Stomach (tissue), 9 donors: ENCODE data around the gene NPL. TPM values are rescaled to one million over a fixed set of nuclear protein-coding genes. Genes with fewer than 3 reads are reported as not detected.

Experiments used
- DNase-seq, 2 donors: peaks; one replicate each; pipeline versions ENCODE4 v3.0.0 to v3.0.0-alpha.2; 2013 to 2019
- H3K27ac ChIP-seq, 5 donors: fragments of 200-600 bp in 4 of 5; sonication (generic) in 4 of 5; one replicate each; pipeline ENCODE4 v1.5.1; 2013 to 2019; ENCODE audit warnings: mild to moderate bottlenecking in 1 of 5, moderate library complexity in 1 of 5
- H3K27me3 ChIP-seq, 3 donors: fragments of 200-600 bp; sonication (generic); one replicate each; pipeline ENCODE4 v1.5.1; 2017 to 2019; ENCODE audit warnings: mixed run types in 1 of 3
- H3K36me3 ChIP-seq, 4 donors: fragments of 200-600 bp; sonication (generic); 1 replicate in 3 of 4; 2 replicates in 1 of 4; pipeline ENCODE4 v1.5.1; 2016 to 2019
- H3K4me1 ChIP-seq, 4 donors: fragments of 200-600 bp; sonication (generic); one replicate each; pipeline ENCODE4 v1.5.1; 2016 to 2019
- H3K4me3 ChIP-seq, 4 donors: fragments of 200-600 bp; sonication (generic) in 3 of 4; one replicate each; pipeline ENCODE4 v1.5.1; 2016 to 2019; ENCODE audit warnings: mild to moderate bottlenecking in 1 of 4
- H3K9me3 ChIP-seq, 4 donors: fragments of 200-600 bp; sonication (generic); one replicate each; pipeline ENCODE4 v1.5.1; 2016 to 2019
- CTCF ChIP-seq, 7 experiments: fragments of 450-650 bp in 4 of 7; fragments of 200-600 bp in 3 of 7; sonication (generic) in 3 of 7; IDR thresholded peaks; one replicate each; pipeline ENCODE4 v1.5.1; 2016 to 2019; ENCODE audit warnings: antibody characterized with exemption in 7 of 7, control low read depth in 2 of 7, mild to moderate bottlenecking in 1 of 7
- EP300 ChIP-seq: sonication (generic); formaldehyde crosslinking; IDR thresholded peaks from one replicate; pipeline ENCODE4 v1.6.1; 2017; ENCODE audit warnings: antibody characterized with exemption
- POLR2A ChIP-seq, 4 donors: fragments of 450-650 bp; IDR thresholded peaks; one replicate each; pipeline ENCODE4 v1.6.1; 2016; ENCODE audit warnings: antibody characterized with exemption in 4 of 4, control low read depth in 2 of 4, mild to moderate bottlenecking in 1 of 4, moderate library complexity in 1 of 4
- POLR2AphosphoS5 ChIP-seq, 3 donors: sonication (generic); formaldehyde crosslinking; IDR thresholded peaks; one replicate each; pipeline ENCODE4 v1.6.1; 2016; ENCODE audit warnings: antibody characterized with exemption in 3 of 3
- WGBS, 5 donors: extraction: QIAGEN DNeasy Blood & Tissue Kit in 3 of 5; methylation state at CpG; one replicate each; pipeline versions ENCODE4 v1.1.5 to v1.1.7; 2013 to 2018; 5-methylcytosine and 5-hydroxymethylcytosine counted together
- intact Hi-C: fragments of 100-400 bp; cut with DNase I; formaldehyde crosslinking; loops from one replicate; pipeline ENCODE4 v1.15.1; 2023; ENCODE audit warnings: low total_unique reads
- polyA plus RNA-seq, 3 donors: library from polyadenylated mRNA; stranded (reverse); fragments of 200-250 nt; gene quantifications; one replicate each; pipeline ENCODE4 v1.2.3, GENCODE V29; 2013
- total RNA-seq, 5 donors: library from RNA; depleted of rRNA; stranded (reverse); fragments of >200 nt; gene quantifications; one replicate each; pipeline versions ENCODE4 v1.1.0 to v1.2.3, GENCODE V29; 2014 to 2016
- donor health status: healthy with polysubstance abuse.
- donor health status: Bipolar disorder and iron deficiency.
- donor health status: healthy.

Gene NPL
- total and polyA plus RNA-seq, 8 donors, result 0.45 to 48.5 (median 6.0) TPM

- TF ChIP-seq CTCF (IDR thresholded peaks at IDR 0.05), result no peak
- no peak for TF ChIP-seq POLR2A (IDR thresholded peaks at IDR 0.05)
- TF ChIP-seq EP300, result no peak
- no peak for TF ChIP-seq POLR2AphosphoS5 (IDR thresholded peaks at IDR 0.05)
- 82 to 96% (median 88%) methylated on average over 4 of the region's 4 CpGs for WGBS, 5 donors
- no peak for DNase-seq
- H3K9me3 ChIP-seq, result no peaks in the 10 kb centered on the region
- no peaks in the 10 kb centered on the region for H3K27me3 ChIP-seq
- no peak overlapping the region for H3K27ac ChIP-seq
- no peak overlapping the region for H3K4me3 ChIP-seq
- no peaks in the 10 kb centered on the region for H3K4me1 ChIP-seq
- intact Hi-C loops, result no loop called here
- peaks cover 0 to 67% (median 53%) of the 10 kb centered on the region in 4 donors for H3K36me3 ChIP-seq
These were observed 22.6 kb downstream of the NPL start for GRCh38 chr1:182811975-182812722.

- whole genome bisulfite sequencing, 5 donors, result 82 to 90% (median 87%) methylated on average over 2 of the region's 2 CpGs
- no peak for DNase-seq
- TF ChIP-seq POLR2AphosphoS5 (IDR thresholded peaks at IDR 0.05) (no peak), EP300 (no peak), CTCF (IDR thresholded peaks at IDR 0.05) (no peak), POLR2A (IDR thresholded peaks at IDR 0.05) (no peak)
- no peak overlapping the region for H3K27ac ChIP-seq
- H3K4me1 ChIP-seq, result no peaks in the 10 kb centered on the region
- no peak overlapping the region for H3K4me3 ChIP-seq
- no peaks in the 10 kb centered on the region for H3K9me3 ChIP-seq
- intact Hi-C loops, result no loop called here
- H3K36me3 ChIP-seq, result peaks cover 0 to 88% (median 83%) of the 10 kb centered on the region in 4 donors
- H3K27me3 ChIP-seq, result no peaks in the 10 kb centered on the region
These were observed 27.3 kb downstream of the NPL start for GRCh38 chr1:182816863-182817262.

- H3K4me1 ChIP-seq, result no peaks in the 10 kb centered on the region
- no peak overlapping the region for H3K4me3 ChIP-seq
- no peaks in the 10 kb centered on the region for H3K9me3 ChIP-seq
- TF ChIP-seq POLR2AphosphoS5 (IDR thresholded peaks at IDR 0.05), result no peak
- TF ChIP-seq POLR2A (IDR thresholded peaks at IDR 0.05), result no peak
- no peak for TF ChIP-seq CTCF (IDR thresholded peaks at IDR 0.05)
- no peak for TF ChIP-seq EP300
- 87 to 96% (median 90%) methylated on average over 3 of the region's 3 CpGs for WGBS, 5 donors
- no peak overlapping the region for H3K27ac ChIP-seq
- peaks cover 0 to 88% (median 80%) of the 10 kb centered on the region in 4 donors for H3K36me3 ChIP-seq
- H3K27me3 ChIP-seq, result no peaks in the 10 kb centered on the region
- intact Hi-C loops, result no loop called here
- DNase-seq, result no peak
These were observed 28.2 kb downstream of the NPL start for GRCh38 chr1:182817802-182818201.

GRCh38 chr1:182823220-182823619, 33.6 kb downstream of the NPL start:
- Histone ChIP-seq H3K27me3 (no peaks in the 10 kb centered on the region), H3K27ac (no peak overlapping the region), H3K4me1 (no peaks in the 10 kb centered on the region), H3K4me3 (no peak overlapping the region), H3K9me3 (no peaks in the 10 kb centered on the region), H3K36me3 (peaks cover 0 to 60% (median 43%) of the 10 kb centered on the region in 4 donors)
- whole genome bisulfite sequencing, 5 donors, result 38 to 65% (median 43%) methylated on average over 3 of the region's 3 CpGs
- intact Hi-C loops, result no loop called here
- no peak for TF ChIP-seq EP300
- no peak for TF ChIP-seq POLR2AphosphoS5 (IDR thresholded peaks at IDR 0.05)
- TF ChIP-seq POLR2A (IDR thresholded peaks at IDR 0.05), result no peak
- no peak for TF ChIP-seq CTCF (IDR thresholded peaks at IDR 0.05)
- DNase-seq, result no peak
